ENCODE data around the gene QRFP.

- TF ChIP-seq, protein P1, sequence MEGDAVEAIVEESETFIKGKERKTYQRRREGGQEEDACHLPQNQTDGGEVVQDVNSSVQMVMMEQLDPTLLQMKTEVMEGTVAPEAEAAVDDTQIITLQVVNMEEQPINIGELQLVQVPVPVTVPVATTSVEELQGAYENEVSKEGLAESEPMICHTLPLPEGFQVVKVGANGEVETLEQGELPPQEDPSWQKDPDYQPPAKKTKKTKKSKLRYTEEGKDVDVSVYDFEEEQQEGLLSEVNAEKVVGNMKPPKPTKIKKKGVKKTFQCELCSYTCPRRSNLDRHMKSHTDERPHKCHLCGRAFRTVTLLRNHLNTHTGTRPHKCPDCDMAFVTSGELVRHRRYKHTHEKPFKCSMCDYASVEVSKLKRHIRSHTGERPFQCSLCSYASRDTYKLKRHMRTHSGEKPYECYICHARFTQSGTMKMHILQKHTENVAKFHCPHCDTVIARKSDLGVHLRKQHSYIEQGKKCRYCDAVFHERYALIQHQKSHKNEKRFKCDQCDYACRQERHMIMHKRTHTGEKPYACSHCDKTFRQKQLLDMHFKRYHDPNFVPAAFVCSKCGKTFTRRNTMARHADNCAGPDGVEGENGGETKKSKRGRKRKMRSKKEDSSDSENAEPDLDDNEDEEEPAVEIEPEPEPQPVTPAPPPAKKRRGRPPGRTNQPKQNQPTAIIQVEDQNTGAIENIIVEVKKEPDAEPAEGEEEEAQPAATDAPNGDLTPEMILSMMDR (IDR thresholded peaks at IDR 0.05) = no peak
- TF ChIP-seq POLR2A (IDR thresholded peaks at IDR 0.05) (no peak), POLR2AphosphoS5 (IDR thresholded peaks at IDR 0.05) (no peak)
These were observed 1.4 kb upstream of the QRFP start for GRCh38 chr9:130897848-130898551.

Measured in gastroesophageal sphincter (tissue), 3 donors.